Upper lobe of left lung (tissue), 6 donors: ENCODE measurements around the gene NUDT8. TPM values are rescaled to one million over a fixed set of nuclear protein-coding genes. Genes with fewer than 3 reads are reported as not detected.

Experiments
- ATAC-seq, 2 donors: fragments of 200-7000 bp; cut with Tn5 transposase; one replicate each; pipeline ENCODE4 v1.9.1; 2022; ENCODE audit warnings: mild to moderate bottlenecking in 2 of 2, moderate library complexity in 2 of 2; ENCODE audit not compliant: low FRiP score in 2 of 2
- DNase-seq, 2 donors: peaks; one replicate each; pipeline ENCODE4 v3.0.0-alpha.2; 2019 to 2020
- H3K27ac ChIP-seq, 4 donors: fragments of 200-600 bp; sonication (generic); one replicate each; pipeline ENCODE4 v1.5.1; 2016 to 2019
- H3K27me3 ChIP-seq, 4 donors: fragments of 200-600 bp; sonication (generic); one replicate each; pipeline ENCODE4 v1.5.1; 2017 to 2019
- H3K36me3 ChIP-seq, 4 donors: fragments of 200-600 bp; sonication (generic); one replicate each; pipeline ENCODE4 v1.5.1; 2016 to 2019
- H3K4me1 ChIP-seq, 4 donors: fragments of 200-600 bp; sonication (generic); one replicate each; pipeline ENCODE4 v1.5.1; 2018 to 2019
- H3K4me3 ChIP-seq, 4 donors: fragments of 200-600 bp; sonication (generic); one replicate each; pipeline ENCODE4 v1.5.1; 2017 to 2019; ENCODE audit warnings: mild to moderate bottlenecking in 2 of 4, moderate library complexity in 1 of 4
- H3K9me3 ChIP-seq, 4 donors: fragments of 200-600 bp; sonication (generic); one replicate each; pipeline ENCODE4 v1.5.1; 2018 to 2019
- EP300 ChIP-seq, 4 donors: sonication (generic); formaldehyde crosslinking; IDR thresholded peaks; one replicate each; pipeline ENCODE4 v1.5.1; 2017; ENCODE audit warnings: antibody characterized with exemption in 4 of 4, control low read depth in 2 of 4
- POLR2A ChIP-seq, 4 donors: fragments of 450-650 bp; IDR thresholded peaks; one replicate each; pipeline ENCODE4 v1.5.1; 2016 to 2017; ENCODE audit warnings: antibody characterized with exemption in 4 of 4, mild to moderate bottlenecking in 2 of 4
- POLR2AphosphoS5 ChIP-seq, 2 donors: sonication (generic); formaldehyde crosslinking; IDR thresholded peaks; one replicate each; pipeline ENCODE4 v1.5.1; 2017; ENCODE audit warnings: antibody characterized with exemption in 2 of 2
- WGBS, 2 donors: methylation state at CpG; one replicate each; pipeline ENCODE4 v1.1.5; 2017 to 2018; 5-methylcytosine and 5-hydroxymethylcytosine counted together
- total RNA-seq, 6 donors: library from RNA; depleted of rRNA in 4 of 6; stranded (reverse); fragments of >200 nt in 4 of 6; gene quantifications; one replicate each; pipeline versions ENCODE4 v1.1.0 to v1.2.1, GENCODE V29; 2016 to 2021
- TF ChIP-seq, protein P1 (sequence below), 6 experiments: fragments of 450-650 bp in 4 of 6; fragments of 200-600 bp in 2 of 6; sonication (generic) in 2 of 6; IDR thresholded peaks; one replicate each; pipeline ENCODE4 v1.5.1; 2016 to 2019; ENCODE audit warnings: antibody characterized with exemption in 6 of 6
- donor health status: DM: no; HTN: no; CAD: no; lungs with moderate emphysema.
- donor health status: DM: no; HTN: yes; CAD: no; lungs with severe emphysema.

NUDT8 gene
- total RNA-seq, 6 donors from 2014 or later, result 4.3 to 17.8 (median 13.9) TPM; not detected in 1

- Histone ChIP-seq H3K27me3 (no peaks in the 10 kb centered on the region), H3K36me3 (no peaks in the 10 kb centered on the region), H3K9me3 (no peaks in the 10 kb centered on the region), H3K4me1 (peaks cover 0 to 16% (median 7%) of the 10 kb centered on the region in 4 donors), H3K4me3 (no peak overlapping the region), H3K27ac (no peak overlapping the region)
- TF ChIP-seq, protein P1, sequence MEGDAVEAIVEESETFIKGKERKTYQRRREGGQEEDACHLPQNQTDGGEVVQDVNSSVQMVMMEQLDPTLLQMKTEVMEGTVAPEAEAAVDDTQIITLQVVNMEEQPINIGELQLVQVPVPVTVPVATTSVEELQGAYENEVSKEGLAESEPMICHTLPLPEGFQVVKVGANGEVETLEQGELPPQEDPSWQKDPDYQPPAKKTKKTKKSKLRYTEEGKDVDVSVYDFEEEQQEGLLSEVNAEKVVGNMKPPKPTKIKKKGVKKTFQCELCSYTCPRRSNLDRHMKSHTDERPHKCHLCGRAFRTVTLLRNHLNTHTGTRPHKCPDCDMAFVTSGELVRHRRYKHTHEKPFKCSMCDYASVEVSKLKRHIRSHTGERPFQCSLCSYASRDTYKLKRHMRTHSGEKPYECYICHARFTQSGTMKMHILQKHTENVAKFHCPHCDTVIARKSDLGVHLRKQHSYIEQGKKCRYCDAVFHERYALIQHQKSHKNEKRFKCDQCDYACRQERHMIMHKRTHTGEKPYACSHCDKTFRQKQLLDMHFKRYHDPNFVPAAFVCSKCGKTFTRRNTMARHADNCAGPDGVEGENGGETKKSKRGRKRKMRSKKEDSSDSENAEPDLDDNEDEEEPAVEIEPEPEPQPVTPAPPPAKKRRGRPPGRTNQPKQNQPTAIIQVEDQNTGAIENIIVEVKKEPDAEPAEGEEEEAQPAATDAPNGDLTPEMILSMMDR (IDR thresholded peaks at IDR 0.05), result no peak
- TF ChIP-seq POLR2A (IDR thresholded peaks at IDR 0.05), result no peak
- no peak for TF ChIP-seq POLR2AphosphoS5 (IDR thresholded peaks at IDR 0.05)
- no peak for TF ChIP-seq EP300 (IDR thresholded peaks at IDR 0.05)
- ATAC-seq (no peak), DNase-seq (no peak)
- WGBS, 2 donors, result 83 to 84% methylated on average over 14 of the region's 15 CpGs
These were observed 23.5 kb upstream of the NUDT8 start for GRCh38 chr11:67652965-67653845.

- Histone ChIP-seq H3K4me1 (peaks cover 0 to 16% (median 7%) of the 10 kb centered on the region in 4 donors), H3K27ac (no peak overlapping the region), H3K9me3 (no peaks in the 10 kb centered on the region), H3K27me3 (no peaks in the 10 kb centered on the region), H3K4me3 (no peak overlapping the region), H3K36me3 (no peaks in the 10 kb centered on the region)
- TF ChIP-seq, protein P1 (IDR thresholded peaks at IDR 0.05), result no peak
- TF ChIP-seq POLR2AphosphoS5 (IDR thresholded peaks at IDR 0.05) (no peak), POLR2A (IDR thresholded peaks at IDR 0.05) (no peak), EP300 (IDR thresholded peaks at IDR 0.05) (no peak)
- ATAC-seq (no peak), DNase-seq (no peak)
- 57 to 60% methylated on average over 13 of the region's 13 CpGs for WGBS, 2 donors
These were observed 22.4 kb upstream of the NUDT8 start for GRCh38 chr11:67651976-67652781.

DNA sequence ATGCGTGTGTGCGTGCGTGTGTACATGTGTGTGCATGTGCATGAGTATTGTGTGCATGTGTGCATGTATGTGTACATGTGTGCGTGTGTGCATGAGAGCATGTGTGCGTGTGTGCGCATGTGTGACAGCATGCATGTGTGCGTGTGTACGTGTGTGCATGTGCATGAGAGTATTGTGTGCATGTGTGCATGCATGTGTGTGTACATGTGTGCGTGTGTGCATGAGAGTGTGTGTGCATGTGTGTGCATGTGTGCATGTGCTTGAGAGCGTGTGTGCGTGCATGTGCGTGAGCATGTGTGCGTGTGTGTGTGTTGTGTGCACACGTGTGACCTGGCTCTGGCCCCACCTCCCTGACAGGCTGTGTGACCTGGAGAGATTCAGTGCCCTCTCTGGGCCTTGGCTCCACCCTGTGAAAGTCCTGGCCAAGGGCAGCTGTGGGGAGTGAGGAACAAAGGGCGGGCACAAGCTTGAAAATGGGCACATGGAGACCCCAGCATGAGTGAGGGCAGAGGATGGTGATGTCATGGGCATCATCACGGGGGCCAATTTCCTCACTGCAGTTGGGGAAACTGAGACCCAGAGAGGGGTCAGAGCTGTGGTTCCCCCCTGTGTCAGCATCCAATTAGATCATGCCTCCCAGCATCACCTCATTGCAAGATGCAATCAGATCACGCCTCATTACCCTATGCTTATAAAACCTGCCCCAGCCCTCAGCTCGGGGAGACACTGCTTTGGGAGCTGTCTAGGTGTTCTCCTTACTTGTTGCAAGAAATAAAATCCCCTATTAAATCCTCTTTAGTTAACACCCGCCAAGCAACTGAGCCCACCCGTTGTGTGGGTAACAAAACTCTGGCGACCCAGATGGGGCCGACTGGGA, 20.1 kb upstream of the NUDT8 start:
- WGBS, 2 donors, result 78 to 85% methylated on average over 18 to 22 of the region's 22 CpGs
- no peaks in the 10 kb centered on the region for H3K9me3 ChIP-seq
- H3K27me3 ChIP-seq, result peaks cover 0 to 4% (median 0%) of the 10 kb centered on the region in 4 donors
- H3K4me3 ChIP-seq, result peak overlapping the region in 3 of 4 donors; percentile 46 to 55 (median 48)
- H3K36me3 ChIP-seq, result no peaks in the 10 kb centered on the region
- TF ChIP-seq, protein P1 (IDR thresholded peaks at IDR 0.05), result no peak
- TF ChIP-seq EP300 (IDR thresholded peaks at IDR 0.05), result no peak
- TF ChIP-seq POLR2A (IDR thresholded peaks at IDR 0.05), result peak in 2 of 4 donors; percentile 18 to 28
- no peak for TF ChIP-seq POLR2AphosphoS5 (IDR thresholded peaks at IDR 0.05)
- DNase-seq (no peak), ATAC-seq (no peak)
- peaks cover 0 to 16% (median 7%) of the 10 kb centered on the region in 4 donors for H3K4me1 ChIP-seq
- peak overlapping the region in 2 of 4 donors; percentile 44 to 58 for H3K27ac ChIP-seq

- peaks cover 0 to 4% (median 0%) of the 10 kb centered on the region in 4 donors for H3K27me3 ChIP-seq
- WGBS, 2 donors, result 50 to 68% methylated on average over 7 to 9 of the region's 12 CpGs
- no peak overlapping the region for H3K4me3 ChIP-seq
- H3K36me3 ChIP-seq, result no peaks in the 10 kb centered on the region
- ATAC-seq (no peak), DNase-seq (peak in 1 of 2 donors; percentile 29)
- TF ChIP-seq POLR2AphosphoS5 (IDR thresholded peaks at IDR 0.05) (no peak), POLR2A (IDR thresholded peaks at IDR 0.05) (no peak), EP300 (IDR thresholded peaks at IDR 0.05) (no peak)
- no peak overlapping the region for H3K27ac ChIP-seq
- H3K9me3 ChIP-seq, result no peaks in the 10 kb centered on the region
- peaks cover 0 to 16% (median 7%) of the 10 kb centered on the region in 4 donors for H3K4me1 ChIP-seq
These were observed 19.3 kb upstream of the NUDT8 start for GRCh38 chr11:67648796-67649613.
